Tibial nerve (tissue), 3 donors: ENCODE results near the gene BCAR3.

Source experiments
- EP300 ChIP-seq, 2 donors: sonication (generic); formaldehyde crosslinking; IDR thresholded peaks; one replicate each; pipeline ENCODE4 v1.6.1; 2017; ENCODE audit warnings: antibody characterized with exemption in 2 of 2, mild to moderate bottlenecking in 1 of 2
- POLR2A ChIP-seq, 2 donors: fragments of 450-650 bp; IDR thresholded peaks; one replicate each; pipeline ENCODE4 v1.6.1; 2017; ENCODE audit warnings: antibody characterized with exemption in 2 of 2, mild to moderate bottlenecking in 2 of 2, moderate library complexity in 2 of 2

GRCh38 chr1:93585059-93585966 is 96.3 kb downstream of the BCAR3 start:
- TF ChIP-seq EP300 (IDR thresholded peaks at IDR 0.05) (no peak), POLR2A (IDR thresholded peaks at IDR 0.05) (no peak)
